NOMO-1 (cell line): ENCODE results near the gene PRKCA.
"Not testable (repeated sequence)": the region's sequence is repeated elsewhere in the genome, so short reads cannot be mapped to it uniquely, and the experiment has no call there.

Source experiments
- DNase-seq, 2 experiments: peaks; one replicate each; lab custom pipeline; 2025; ENCODE audit not compliant: unreplicated experiment in 2 of 2; lab: John Stamatoyannopoulos, UW

PRKCA gene

DNA sequence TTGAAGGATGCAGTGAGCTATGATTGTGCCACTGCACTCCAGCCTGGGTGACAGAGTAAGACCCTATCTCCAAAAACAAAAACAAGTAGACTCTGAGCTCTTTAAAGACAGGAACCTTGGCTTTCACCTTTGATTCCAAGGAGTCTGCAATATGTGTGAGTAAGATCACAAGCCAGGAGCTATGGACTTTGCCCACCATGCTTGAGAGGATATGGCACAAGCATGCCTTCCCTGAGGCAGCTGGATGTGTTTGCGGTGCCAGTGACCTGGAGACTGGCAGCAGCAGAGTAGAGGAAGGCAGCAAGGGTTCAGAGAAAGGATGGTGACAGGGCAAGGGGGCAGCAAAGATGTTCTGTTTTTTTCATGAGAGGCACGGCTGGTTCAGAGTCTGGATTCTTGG is 14.5 kb upstream of the PRKCA start:
- DNase-seq = no peak

GRCh38 chr17:66290101-66290722 is 12.2 kb upstream of the PRKCA start:
- no peak for DNase-seq

GRCh38 chr17:66292353-66292752 is 10.1 kb upstream of the PRKCA start:
- no peak for DNase-seq

DNA sequence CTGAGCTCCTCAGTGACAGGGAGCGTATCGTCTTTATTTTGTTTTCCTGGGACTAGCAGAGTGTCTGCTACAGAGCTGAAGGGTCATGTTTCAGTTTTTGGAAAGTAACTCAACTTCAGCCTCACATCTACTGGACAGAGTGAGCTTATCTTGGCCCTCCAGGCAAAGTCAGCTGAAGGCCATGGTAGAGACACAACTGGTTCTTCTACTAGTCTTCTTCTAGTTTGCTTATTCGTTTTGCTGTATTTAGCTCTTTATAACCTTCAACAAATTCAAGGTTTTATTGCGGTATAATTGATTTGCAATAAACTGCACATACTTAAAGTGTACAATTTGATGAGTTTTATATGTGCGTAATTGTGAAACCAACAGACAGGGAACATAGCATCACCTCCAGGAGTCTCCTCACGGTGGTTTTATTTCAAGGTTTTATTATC is 6.1 kb upstream of the PRKCA start:
- no peak for DNase-seq

GRCh38 chr17:66297443-66297842 is 5.0 kb upstream of the PRKCA start:
- not testable (repeated sequence) for DNase-seq

GRCh38 chr17:66299711-66300110 is 2.7 kb upstream of the PRKCA start:
- DNase-seq = no peak

GRCh38 chr17:66300956-66301355 is 1.5 kb upstream of the PRKCA start:
- no peak for DNase-seq

DNA sequence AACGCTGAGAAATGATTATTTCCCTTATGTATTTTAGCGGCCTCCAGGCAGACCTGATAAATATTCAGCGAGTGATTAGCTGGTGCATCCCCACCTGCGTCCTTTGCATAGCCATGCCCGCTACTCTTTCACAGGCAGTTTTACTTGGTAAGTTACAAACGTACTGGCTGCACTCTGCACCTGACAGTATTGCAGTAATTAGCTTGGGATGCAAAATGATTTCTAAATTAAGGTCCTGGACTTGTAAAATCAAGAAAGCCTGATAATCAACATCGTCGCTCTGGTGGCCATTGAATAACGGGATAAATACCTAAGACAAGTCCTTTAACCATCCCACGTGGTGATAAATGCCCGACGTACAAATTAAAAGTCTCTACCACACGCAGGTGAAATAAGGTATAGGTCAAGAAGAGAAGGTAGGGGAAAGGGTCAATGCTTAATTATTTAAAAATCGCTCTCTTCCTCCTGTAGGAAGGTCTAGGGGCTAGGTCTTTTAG is 998 bp upstream of the PRKCA start:
- DNase-seq = no peak

- DNase-seq = peak; percentile 15 to 31
Observed at GRCh38 chr17:66302761-66303626, 581 bp downstream of the PRKCA start.

DNA sequence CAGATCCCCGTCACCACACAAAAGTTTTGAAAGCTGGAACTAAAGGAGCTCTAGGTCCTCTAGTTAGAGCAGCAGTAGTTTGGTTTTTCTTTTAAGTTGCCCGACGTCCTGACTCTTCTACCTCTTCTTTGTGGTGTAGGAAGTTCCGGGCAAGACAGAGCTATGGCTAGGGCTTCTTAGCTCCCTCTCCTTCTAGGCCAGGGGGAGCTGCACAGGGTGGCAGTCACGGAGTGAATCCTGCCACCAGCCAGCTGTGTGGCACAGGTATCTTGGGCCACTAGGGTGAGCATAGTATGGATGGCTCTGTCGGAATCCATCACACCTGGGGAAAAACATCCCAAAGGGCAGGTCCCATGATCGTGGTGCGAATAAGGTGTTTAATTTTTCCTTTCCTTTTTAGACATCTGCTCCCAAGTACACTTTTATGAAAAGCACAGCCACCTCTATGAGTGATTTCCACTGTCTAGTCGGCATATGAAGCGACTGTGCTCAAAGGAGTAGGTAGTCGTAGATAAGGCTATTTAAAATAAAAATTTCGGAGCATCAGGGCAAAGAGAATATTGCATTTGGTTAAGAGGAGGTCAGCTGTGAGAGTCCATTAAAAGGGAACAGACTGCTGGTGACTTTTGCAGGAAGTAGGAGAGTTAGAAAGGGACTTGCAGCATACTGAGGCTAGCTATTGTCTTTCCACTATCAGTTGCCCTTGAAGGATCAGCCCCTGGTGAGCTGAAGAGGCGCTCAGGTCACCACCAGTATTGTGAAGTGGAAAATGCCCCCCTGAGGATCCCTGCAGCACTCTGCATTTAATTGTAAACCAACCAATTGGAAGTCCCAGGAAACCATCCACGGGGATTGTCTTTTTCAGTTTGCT is 2.1 kb downstream of the PRKCA start:
- DNase-seq = no peak

GRCh38 chr17:66306446-66306845 is 4.0 kb downstream of the PRKCA start:
- no peak for DNase-seq

DNA sequence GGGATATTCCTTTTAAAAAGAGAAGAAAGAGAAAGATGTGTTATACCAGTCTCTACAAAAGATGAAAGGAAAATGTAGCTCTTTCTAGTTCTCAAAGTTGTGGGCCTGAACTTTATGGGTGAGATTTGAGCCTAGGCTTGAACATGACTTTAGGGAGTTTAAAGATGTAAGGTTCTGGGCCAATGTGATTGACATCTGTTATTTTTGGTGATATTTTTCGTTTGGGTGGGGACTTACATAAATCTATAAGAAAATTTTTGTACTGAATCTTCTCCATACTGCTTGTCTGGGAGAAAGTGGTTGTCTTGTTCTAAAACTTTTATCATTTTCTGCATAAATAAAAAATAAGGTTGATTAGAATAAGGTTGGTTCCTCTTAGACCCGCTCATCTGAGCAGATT is 4.8 kb downstream of the PRKCA start:
- DNase-seq = no peak

GRCh38 chr17:66308856-66309255 is 6.4 kb downstream of the PRKCA start:
- no peak for DNase-seq

- no peak for DNase-seq
Observed at GRCh38 chr17:66309793-66310192, 7.4 kb downstream of the PRKCA start.

- no peak for DNase-seq
Observed at GRCh38 chr17:66310528-66311148, 8.2 kb downstream of the PRKCA start.

- DNase-seq = no peak
Observed at GRCh38 chr17:66312912-66313311, 10.5 kb downstream of the PRKCA start.

DNA sequence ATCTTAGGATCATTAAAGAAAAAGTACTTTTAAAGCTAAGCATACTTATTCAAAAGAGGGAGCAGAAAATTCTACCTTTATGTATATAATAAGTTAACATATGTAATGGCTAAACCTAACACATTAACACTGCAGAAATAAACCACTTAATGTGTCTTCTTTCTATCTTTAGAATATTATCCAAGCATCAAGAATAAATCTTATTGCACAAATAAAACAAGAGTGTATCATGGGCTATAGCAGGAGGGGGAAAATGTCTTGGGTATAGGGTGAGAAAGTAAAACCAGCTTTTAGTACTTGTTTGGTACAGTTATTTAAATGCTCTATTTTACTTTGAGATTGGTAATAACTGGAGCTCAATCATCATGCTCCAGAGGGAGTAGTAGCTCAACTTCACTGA is 10.9 kb downstream of the PRKCA start:
- no peak for DNase-seq

GRCh38 chr17:66313995-66314659 is 11.7 kb downstream of the PRKCA start:
- DNase-seq = no peak

DNA sequence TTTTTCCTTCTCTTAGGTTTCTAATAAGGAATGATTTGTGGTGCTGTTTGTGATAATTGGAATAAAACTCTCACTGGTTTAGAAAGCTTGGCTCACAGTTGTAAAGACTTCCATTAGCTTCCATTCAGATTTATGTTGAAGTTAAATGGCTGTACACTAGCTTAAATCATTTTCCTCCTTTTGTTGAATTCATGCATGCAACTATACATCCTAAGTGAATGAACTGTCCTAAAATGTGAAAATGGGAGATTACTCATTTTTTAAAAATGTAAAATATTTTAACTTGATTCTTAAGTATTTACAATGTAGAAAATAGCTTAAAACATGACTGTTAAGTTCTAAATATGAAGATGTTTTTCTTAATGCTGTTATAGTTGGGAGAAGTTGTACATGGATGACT is 15.2 kb downstream of the PRKCA start:
- DNase-seq = no peak

DNA sequence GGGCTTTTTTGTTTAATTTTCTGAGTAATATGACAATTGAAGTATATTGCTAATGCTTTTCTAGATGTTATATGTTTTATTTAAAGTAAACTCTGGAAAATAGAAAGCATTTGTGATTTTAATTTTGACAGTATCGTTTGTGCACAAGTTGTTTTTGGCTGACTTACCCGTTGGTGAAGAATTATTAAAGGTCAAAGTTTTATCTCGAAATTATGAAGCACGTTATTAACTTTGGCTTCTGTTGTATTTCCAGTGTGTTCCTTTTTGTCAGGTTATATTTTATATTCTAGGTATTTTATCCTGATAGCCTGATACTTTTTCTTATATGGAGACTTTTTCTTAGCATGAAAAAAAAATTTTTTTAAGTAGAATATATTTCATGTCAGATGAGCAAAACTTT is 16.8 kb downstream of the PRKCA start:
- DNase-seq = no peak
